H1 (cell line): ENCODE data around the gene UGT2B7. TPM values are rescaled to one million over a fixed set of nuclear protein-coding genes. Genes with fewer than 3 reads are reported as not detected.

Experiments
- CTCF ChIA-PET: fragments of 300-600 bp; sonication (Branson Sonifier 250); formaldehyde crosslinking; loops from one replicate; lab custom pipeline; 2021; ENCODE audit not compliant: partially characterized antibody; lab: Charles Lee
- POLR2A ChIA-PET: fragments of 300-600 bp; sonication (Branson Sonifier 250); formaldehyde crosslinking; loops from one replicate; lab custom pipeline; 2021; ENCODE audit warnings: inconsistent platforms; ENCODE audit not compliant: partially characterized antibody; lab: Charles Lee
- DNase-seq, 2 experiments: peaks; one replicate each; pipeline versions ENCODE4 v3.0.0 to v3.0.0-alpha.2; 2010 to 2022; ENCODE audit warnings: low spot score in 2 of 2, low read depth in 1 of 2, mixed read lengths in 1 of 2
- FAIRE-seq: peaks from 2 replicates; lab custom pipeline; 2011; peaks lifted over from hg19 to GRCh38; lab: Jason Lieb, UNC
- H2AFZ ChIP-seq: 2 replicates; pipeline ENCODE4 v1.8.1; 2012; ENCODE audit warnings: low read length, inconsistent platforms
- H2AK5ac ChIP-seq: 2 replicates; pipeline ENCODE4 v1.6.1; 2013; ENCODE audit warnings: low read depth, low read length
- H2BK120ac ChIP-seq: replicated peaks from 2 replicates; pipeline ENCODE3; 2013; ENCODE audit warnings: low read depth, low read length, inconsistent platforms
- H2BK12ac ChIP-seq: 2 replicates; pipeline ENCODE4 v1.6.1; 2013; ENCODE audit warnings: low read depth, low read length
- H2BK15ac ChIP-seq: 2 replicates; pipeline ENCODE4 v1.6.1; 2013; ENCODE audit warnings: low read length
- H2BK20ac ChIP-seq: 2 replicates; pipeline ENCODE4 v1.6.1; 2013; ENCODE audit warnings: low read length
- H2BK5ac ChIP-seq: 2 replicates; pipeline ENCODE4 v1.6.1; 2013; ENCODE audit warnings: low read depth, low read length
- H3K14ac ChIP-seq: 2 replicates; pipeline ENCODE4 v1.6.1; 2013; ENCODE audit warnings: inconsistent platforms; ENCODE audit not compliant: insufficient read length
- H3K18ac ChIP-seq: 2 replicates; pipeline ENCODE4 v1.6.1; 2013; ENCODE audit warnings: low read length; ENCODE audit errors: extremely low read depth
- H3K23ac ChIP-seq: 2 replicates; pipeline ENCODE4 v1.6.1; 2013; ENCODE audit warnings: inconsistent platforms; ENCODE audit not compliant: insufficient read length
- H3K23me2 ChIP-seq: 2 replicates; pipeline ENCODE4 v1.6.1; 2013; ENCODE audit warnings: low read depth, low read length
- H3K27ac ChIP-seq: 2 replicates; pipeline ENCODE4 v1.6.1; 2011; ENCODE audit warnings: low read depth, low read length, inconsistent platforms
- H3K27me3 ChIP-seq, 4 experiments: replicated peaks in 1 of 4; 1 replicate in 1 of 4; 2 replicates in 3 of 4; pipeline versions ENCODE4 v1.6.1 to v1.8.1; 2011 to 2013; ENCODE audit warnings: low read length in 3 of 4, mild to moderate bottlenecking in 3 of 4, inconsistent platforms in 2 of 4, mixed read lengths in 2 of 4, moderate library complexity in 1 of 4; ENCODE audit not compliant: control insufficient read depth in 3 of 4, insufficient read depth in 3 of 4; ENCODE audit errors: extremely low read depth in 1 of 4
- H3K36me3 ChIP-seq, 4 experiments: 2 replicates each; pipeline versions ENCODE4 v1.6.1 to v1.8.1; 2011 to 2013; ENCODE audit warnings: mild to moderate bottlenecking in 4 of 4, low read length in 3 of 4, moderate library complexity in 2 of 4, control low read depth in 1 of 4, inconsistent platforms in 1 of 4; ENCODE audit not compliant: insufficient read depth in 4 of 4, control insufficient read depth in 2 of 4
- H3K4ac ChIP-seq: replicated peaks from 2 replicates; pipeline ENCODE3; 2013; ENCODE audit warnings: low read length, low read depth, mixed read lengths, inconsistent platforms; ENCODE audit not compliant: insufficient read length
- H3K4me1 ChIP-seq, 4 experiments: replicated peaks in 1 of 4; 1 replicate in 1 of 4; 2 replicates in 3 of 4; pipeline versions ENCODE4 v1.6.1 to v1.8.1; 2011 to 2013; ENCODE audit warnings: low read length in 3 of 4, inconsistent platforms in 2 of 4, mixed read lengths in 1 of 4; ENCODE audit not compliant: insufficient read depth in 4 of 4, control insufficient read depth in 3 of 4
- H3K4me2 ChIP-seq, 2 experiments: 2 replicates each; pipeline versions ENCODE4 v1.6.1 to v1.8.1; 2011 to 2013; ENCODE audit warnings: low read depth in 2 of 2, low read length in 2 of 2, control low read depth in 1 of 2, inconsistent platforms in 1 of 2, mild to moderate bottlenecking in 1 of 2; ENCODE audit not compliant: insufficient read depth in 1 of 2
- H3K4me3 ChIP-seq, 4 experiments: fragments of 200-600, 300-600 bp in 1 of 4; sonication (generic), shearing (Covaris generic), sonication (Bioruptor Twin) in 1 of 4; 2 replicates each; pipeline versions ENCODE4 v1.5.1 to v1.8.1; 2011 to 2016; ENCODE audit warnings: low read length in 4 of 4, low read depth in 3 of 4, control low read depth in 2 of 4, inconsistent platforms in 2 of 4, mild to moderate bottlenecking in 2 of 4, mixed read lengths in 1 of 4, moderate library complexity in 1 of 4; ENCODE audit not compliant: insufficient read depth in 2 of 4; ENCODE audit errors: extremely low read depth in 1 of 4
- H3K56ac ChIP-seq: replicated peaks from 2 replicates; pipeline ENCODE3; 2013; ENCODE audit warnings: low read depth, mild to moderate bottlenecking, mixed read lengths, low read length, inconsistent platforms; ENCODE audit not compliant: insufficient read length
- H3K79me1 ChIP-seq: 2 replicates; pipeline ENCODE4 v1.6.1; 2013; ENCODE audit warnings: low read depth, low read length, control low read depth
- H3K79me2 ChIP-seq, 2 experiments: 2 replicates each; pipeline versions ENCODE4 v1.6.1 to v1.8.1; 2012 to 2013; ENCODE audit warnings: low read length in 2 of 2, mild to moderate bottlenecking in 2 of 2, inconsistent platforms in 1 of 2; ENCODE audit not compliant: insufficient read depth in 2 of 2, control insufficient read depth in 1 of 2
- H3K9ac ChIP-seq, 4 experiments: replicated peaks in 1 of 4; 1 replicate in 1 of 4; 2 replicates in 3 of 4; pipeline versions ENCODE4 v1.6.1 to v1.8.1; 2011 to 2013; ENCODE audit warnings: low read depth in 3 of 4, low read length in 3 of 4, control low read depth in 2 of 4, mild to moderate bottlenecking in 2 of 4, moderate library complexity in 2 of 4, inconsistent platforms in 1 of 4; ENCODE audit errors: extremely low read depth in 1 of 4
- H3K9me3 ChIP-seq, 2 experiments: 2 replicates each; pipeline versions ENCODE4 v1.6.1 to v1.8.1; 2012 to 2013; ENCODE audit warnings: mild to moderate bottlenecking in 2 of 2, moderate library complexity in 2 of 2, control low read depth in 1 of 2, inconsistent platforms in 1 of 2, low read depth in 1 of 2, low read length in 1 of 2, mixed read lengths in 1 of 2; ENCODE audit not compliant: insufficient read depth in 2 of 2
- H4K20me1 ChIP-seq, 2 experiments: replicated peaks in 1 of 2; 2 replicates each; pipeline versions ENCODE3 to v1.8.1; 2011 to 2013; ENCODE audit warnings: inconsistent platforms in 2 of 2, low read length in 2 of 2, mild to moderate bottlenecking in 1 of 2; ENCODE audit not compliant: insufficient read depth in 2 of 2, control insufficient read depth in 1 of 2
- H4K5ac ChIP-seq: 2 replicates; pipeline ENCODE4 v1.6.1; 2013; ENCODE audit warnings: low read length, low read depth, mixed read lengths, inconsistent platforms; ENCODE audit not compliant: insufficient read length
- H4K8ac ChIP-seq: 2 replicates; pipeline ENCODE4 v1.8.0; 2013; ENCODE audit warnings: mild to moderate bottlenecking, moderate library complexity, low read length, inconsistent platforms; ENCODE audit not compliant: insufficient read depth; ENCODE audit errors: extremely low read depth
- H4K91ac ChIP-seq: replicated peaks from 2 replicates; pipeline ENCODE3; 2013; ENCODE audit warnings: low read length, mixed read lengths, inconsistent platforms; ENCODE audit not compliant: insufficient read length
- ATF2 ChIP-seq: IDR thresholded peaks from 2 replicates; pipeline ENCODE4 v1.6.1; 2012; ENCODE audit warnings: low read length, inconsistent platforms
- ATF3 ChIP-seq: IDR thresholded peaks from 2 replicates; pipeline ENCODE4 v1.6.1; 2011; ENCODE audit warnings: low read depth, mild to moderate bottlenecking, low read length; ENCODE audit not compliant: insufficient read depth
- BCL11A ChIP-seq, 2 experiments: IDR thresholded peaks; one replicate each; pipeline ENCODE4 v1.6.1; 2011; ENCODE audit warnings: low read depth in 2 of 2, low read length in 2 of 2, mild to moderate bottlenecking in 2 of 2
- CHD2 ChIP-seq: IDR thresholded peaks from 2 replicates; pipeline ENCODE4 v1.6.1; 2012; ENCODE audit warnings: low read length, improper control_type of control experiment
- HDAC2 ChIP-seq, 2 experiments: fragments of 300-600 bp in 1 of 2; sonication (generic) in 1 of 2; IDR thresholded peaks; 2 replicates each; pipeline ENCODE4 v1.6.1; 2011 to 2012; ENCODE audit warnings: low read depth in 2 of 2, low read length in 2 of 2, mild to moderate bottlenecking in 2 of 2, moderate library complexity in 2 of 2, borderline replicate concordance in 1 of 2, inconsistent platforms in 1 of 2
- JUND ChIP-seq: IDR thresholded peaks from 2 replicates; pipeline ENCODE4 v1.6.1; 2011; ENCODE audit warnings: mild to moderate bottlenecking, improper control_type of control experiment, low read length
- NANOG ChIP-seq: IDR thresholded peaks from 2 replicates; pipeline ENCODE4 v1.6.1; 2011; ENCODE audit warnings: low read length, low read depth, mild to moderate bottlenecking, inconsistent platforms; ENCODE audit not compliant: insufficient read depth, poor library complexity, severe bottlenecking
- USF2 ChIP-seq: IDR thresholded peaks from 2 replicates; pipeline ENCODE4 v1.6.1; 2011; ENCODE audit warnings: low read length, improper control_type of control experiment
- ZNF274 ChIP-seq: IDR thresholded peaks from 2 replicates; pipeline ENCODE4 v1.7.0; 2012; ENCODE audit warnings: low read length, borderline replicate concordance; ENCODE audit errors: extremely low read depth
- WGBS, 2 experiments: shearing (Covaris generic) in 1 of 2; methylation state at CpG; one replicate each; pipeline versions ENCODE4 v1.1.6 to v1.1.7; 2013 to 2015; ENCODE audit warnings: low lambda C conversion rate in 2 of 2, mixed read lengths in 2 of 2, inconsistent platforms in 1 of 2, low coverage in 1 of 2, missing lambda C conversion rate in 1 of 2; ENCODE audit not compliant: insufficient replicate concordance in 2 of 2, insufficient coverage in 1 of 2, insufficient read length in 1 of 2; ENCODE audit errors: extremely low coverage in 1 of 2, missing lambda C conversion rate in 1 of 2; 5-methylcytosine and 5-hydroxymethylcytosine counted together
- polyA plus RNA-seq, 7 experiments: library from polyadenylated mRNA; depleted of rRNA in 3 of 7; stranded (reverse) in 5 of 7; unstranded in 2 of 7; fragments of >200 nt in 5 of 7; fragments of 200-250 nt in 2 of 7; gene quantifications; 1 replicate in 5 of 7; 2 replicates in 1 of 7; 4 replicates in 1 of 7; pipeline versions ENCODE4 v1.2.1 to v1.2.3, GENCODE V29; 2011 to 2013; ENCODE audit warnings: missing spikeins in 2 of 7, mixed read lengths in 2 of 7
- total RNA-seq: library from RNA; stranded (reverse); fragmentation: NEBNext Ultra II Directional; extraction: Animal tissue kit (Norgen Biotek cat#: 25700); gene quantifications from 2 replicates; pipeline ENCODE4 v1.2.1, GENCODE V29; 2021

The UGT2B7 gene
- total and polyA plus RNA-seq, 2 of the 8 experiments (the other 6 are each of a cell fraction or from before 2014, with no cell fraction given), result not detected

GRCh38 chr4:69092980-69093568 is 3.2 kb upstream of the UGT2B7 start:
- no peak overlapping the region for H3K27ac ChIP-seq
- H2BK15ac ChIP-seq, result no peak overlapping the region
- H2AK5ac ChIP-seq, result no peak overlapping the region
- no peak overlapping the region for H3K4me3 ChIP-seq
- no peak for FAIRE-seq
- 92% methylated on average over 6 of the region's 6 CpGs; no CpG with 5 or more reads in 1 of the 2 experiments for WGBS, 2 experiments
- H4K20me1 ChIP-seq, result no peaks in the 10 kb centered on the region
- H2BK5ac ChIP-seq, result no peak overlapping the region
- no peak overlapping the region for H2BK12ac ChIP-seq
- H3K4me1 ChIP-seq, result no peaks in the 10 kb centered on the region
- no peak overlapping the region for H4K5ac ChIP-seq
- peak overlapping the region; percentile 16; the same call in 1 of the 2 replicates for H2AFZ ChIP-seq
- POLR2A ChIA-PET, result no interaction called here
- no peaks in the 10 kb centered on the region for H3K27me3 ChIP-seq
- H3K4me2 ChIP-seq, result no peak overlapping the region
- no peak overlapping the region for H3K4ac ChIP-seq
- CTCF ChIA-PET, result no interaction called here
- no peak for DNase-seq
- no peaks in the 10 kb centered on the region for H3K79me2 ChIP-seq
- H3K18ac ChIP-seq, result no peak overlapping the region
- no peak overlapping the region for H3K14ac ChIP-seq
- no peaks in the 10 kb centered on the region for H3K9me3 ChIP-seq
- no peak overlapping the region for H2BK120ac ChIP-seq
- H4K91ac ChIP-seq, result no peak overlapping the region
- no peak overlapping the region for H4K8ac ChIP-seq
- H3K23ac ChIP-seq, result no peak overlapping the region
- no peaks in the 10 kb centered on the region for H3K36me3 ChIP-seq
- no peaks in the 10 kb centered on the region for H3K79me1 ChIP-seq
- no peaks in the 10 kb centered on the region for H3K23me2 ChIP-seq
- H3K56ac ChIP-seq, result no peak overlapping the region
- no peak overlapping the region for H2BK20ac ChIP-seq
- no peak overlapping the region for H3K9ac ChIP-seq
- no peak for TF ChIP-seq CHD2
- no peak for TF ChIP-seq NANOG
- no peak for TF ChIP-seq HDAC2 (IDR thresholded peaks at IDR 0.05; ENCODE audit: borderline replicate concordance in 1 of 2, low read depth in 2 of 2, low read length in 2 of 2)
- TF ChIP-seq JUND, result no peak
- no peak for TF ChIP-seq ZNF274
- TF ChIP-seq BCL11A (IDR thresholded peaks at IDR 0.05; ENCODE audit: low read depth in 2 of 2, low read length in 2 of 2), result no peak
- TF ChIP-seq USF2, result no peak
- no peak for TF ChIP-seq ATF3
- no peak for TF ChIP-seq ATF2
